Epithelial cell of prostate (primary cell): ENCODE data around the gene TMEM220.
"Not testable (repeated sequence)": the region's sequence is repeated elsewhere in the genome, so short reads cannot be mapped to it uniquely, and the experiment has no call there.

ENCODE experiments used
- DNase-seq: peaks from one replicate; pipeline ENCODE4 v3.0.0-alpha.2; 2011; ENCODE audit warnings: low read depth, low spot score
- H3K27ac ChIP-seq: fragments of 450-650 bp; 2 replicates; pipeline ENCODE4 v1.5.1; 2017; ENCODE audit warnings: mild to moderate bottlenecking

Gene TMEM220

GRCh38 chr17:10731408-10731879, 1.6 kb upstream of the TMEM220 start:
- DNase-seq, result no peak
- no peak overlapping the region for H3K27ac ChIP-seq

GRCh38 chr17:10730247-10730646, 424 bp upstream of the TMEM220 start:
- DNase-seq, H3K27ac ChIP-seq: not testable (repeated sequence)

GRCh38 chr17:10728331-10728892, 1.4 kb downstream of the TMEM220 start:
- DNase-seq, result no peak
- no peak overlapping the region for H3K27ac ChIP-seq

- DNase-seq, result no peak
- H3K27ac ChIP-seq, result no peak overlapping the region
These were observed 2.6 kb downstream of the TMEM220 start for GRCh38 chr17:10727192-10727591.

GRCh38 chr17:10726196-10726595, 3.6 kb downstream of the TMEM220 start:
- DNase-seq, result no peak
- H3K27ac ChIP-seq, result no peak overlapping the region

- no peak overlapping the region for H3K27ac ChIP-seq
- DNase-seq, result no peak
These were observed 4.6 kb downstream of the TMEM220 start for GRCh38 chr17:10725262-10725661.

GRCh38 chr17:10724546-10725195, 5.2 kb downstream of the TMEM220 start:
- no peak for DNase-seq
- H3K27ac ChIP-seq, result no peak overlapping the region

GRCh38 chr17:10718547-10718946, 11.3 kb downstream of the TMEM220 start:
- H3K27ac ChIP-seq, result no peak overlapping the region
- no peak for DNase-seq

GRCh38 chr17:10716218-10716617, 13.6 kb downstream of the TMEM220 start:
- no peak for DNase-seq
- H3K27ac ChIP-seq, result no peak overlapping the region

- DNase-seq, result no peak
- no peak overlapping the region for H3K27ac ChIP-seq
These were observed 16.5 kb downstream of the TMEM220 start for GRCh38 chr17:10713318-10713717.

GRCh38 chr17:10705727-10706126, 24.1 kb downstream of the TMEM220 start:
- DNase-seq, result no peak
- no peak overlapping the region for H3K27ac ChIP-seq

- no peak for DNase-seq
- no peak overlapping the region for H3K27ac ChIP-seq
These were observed 27.2 kb downstream of the TMEM220 start for GRCh38 chr17:10702574-10702973.

- no peak for DNase-seq
These were observed 30.0 kb downstream of the TMEM220 start for GRCh38 chr17:10699856-10700255.

GRCh38 chr17:10698096-10698818, 31.6 kb downstream of the TMEM220 start:
- DNase-seq, result no peak
- peak overlapping the region; percentile 95 for H3K27ac ChIP-seq

More at GRCh38 chr17:10699856-10700255, 30.0 kb downstream of the TMEM220 start:
- H3K27ac ChIP-seq, result no peak overlapping the region

GRCh38 chr17:10697092-10698081, 32.4 kb downstream of the TMEM220 start, which contains the start of the genes ADPRM and SCO1:
ADPRM (plus strand) TSS chr17:10697594; CDS start chr17:10704927, 7,333 bp downstream.
SCO1 (minus strand) TSS chr17:10697533; CDS start chr17:10697507, 26 bp downstream.
- peak within 1 kb of the TSS; percentile 95 for H3K27ac ChIP-seq
- peak; percentile 59 for DNase-seq

GRCh38 chr17:10695875-10696407, 33.9 kb downstream of the TMEM220 start:
- H3K27ac ChIP-seq, DNase-seq: not testable (repeated sequence)

GRCh38 chr17:10687499-10687898, 42.3 kb downstream of the TMEM220 start:
- no peak for DNase-seq
- H3K27ac ChIP-seq, result no peak overlapping the region

GRCh38 chr17:10683853-10684252, 46.0 kb downstream of the TMEM220 start:
- H3K27ac ChIP-seq, result no peak overlapping the region
- DNase-seq, result no peak

GRCh38 chr17:10681866-10682446, 47.9 kb downstream of the TMEM220 start:
- no peak overlapping the region for H3K27ac ChIP-seq
- no peak for DNase-seq
